ENCODE measurements around the gene HERC6. TPM values are rescaled to one million over a fixed set of nuclear protein-coding genes. Genes with fewer than 3 reads are reported as not detected.
"Not testable (repeated sequence)": the region's sequence is repeated elsewhere in the genome, so short reads cannot be mapped to it uniquely, and the experiment has no call there.

Gene HERC6
- total RNA-seq, 4 donors from 2014 or later, result 4.4 to 7.5 (median 5.1) TPM

DNA sequence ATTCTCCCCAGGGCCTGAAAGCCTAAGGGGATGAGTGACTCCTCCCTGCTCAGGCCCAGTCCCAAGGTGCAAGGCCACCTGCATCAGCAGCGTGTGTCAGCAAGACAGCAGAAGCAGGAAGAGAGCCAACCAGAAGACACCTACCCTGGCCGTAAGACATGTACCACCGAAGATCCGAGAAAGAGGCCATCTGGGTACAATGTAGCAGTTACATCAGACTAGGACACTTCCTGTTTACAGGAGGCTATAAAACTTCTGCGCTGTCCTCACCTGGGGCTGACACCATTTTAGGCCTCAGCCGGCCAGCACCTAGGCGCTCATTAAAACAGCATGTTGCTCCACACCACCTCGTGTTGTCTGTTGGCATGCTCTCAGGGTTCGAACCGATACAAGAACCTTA is 19.1 kb upstream of the HERC6 start:
- 83 to 88% methylated on average over 1 to 7 of the region's 10 CpGs for WGBS, 2 donors (ENCODE audit: low coverage in 1 of 2)
- H3K4me1 ChIP-seq, result no peaks in the 10 kb centered on the region
- no peaks in the 10 kb centered on the region for H3K27me3 ChIP-seq
- no peaks in the 10 kb centered on the region for H3K36me3 ChIP-seq
- H3K9me3 ChIP-seq, result peaks cover 0 to 8% (median 0%) of the 10 kb centered on the region in 3 donors
- ATAC-seq, result no peak
- TF ChIP-seq POLR2A (IDR thresholded peaks at IDR 0.05) (no peak), EP300 (IDR thresholded peaks at IDR 0.05) (no peak), POLR2AphosphoS5 (IDR thresholded peaks at IDR 0.05) (no peak)
- TF ChIP-seq, protein P1, sequence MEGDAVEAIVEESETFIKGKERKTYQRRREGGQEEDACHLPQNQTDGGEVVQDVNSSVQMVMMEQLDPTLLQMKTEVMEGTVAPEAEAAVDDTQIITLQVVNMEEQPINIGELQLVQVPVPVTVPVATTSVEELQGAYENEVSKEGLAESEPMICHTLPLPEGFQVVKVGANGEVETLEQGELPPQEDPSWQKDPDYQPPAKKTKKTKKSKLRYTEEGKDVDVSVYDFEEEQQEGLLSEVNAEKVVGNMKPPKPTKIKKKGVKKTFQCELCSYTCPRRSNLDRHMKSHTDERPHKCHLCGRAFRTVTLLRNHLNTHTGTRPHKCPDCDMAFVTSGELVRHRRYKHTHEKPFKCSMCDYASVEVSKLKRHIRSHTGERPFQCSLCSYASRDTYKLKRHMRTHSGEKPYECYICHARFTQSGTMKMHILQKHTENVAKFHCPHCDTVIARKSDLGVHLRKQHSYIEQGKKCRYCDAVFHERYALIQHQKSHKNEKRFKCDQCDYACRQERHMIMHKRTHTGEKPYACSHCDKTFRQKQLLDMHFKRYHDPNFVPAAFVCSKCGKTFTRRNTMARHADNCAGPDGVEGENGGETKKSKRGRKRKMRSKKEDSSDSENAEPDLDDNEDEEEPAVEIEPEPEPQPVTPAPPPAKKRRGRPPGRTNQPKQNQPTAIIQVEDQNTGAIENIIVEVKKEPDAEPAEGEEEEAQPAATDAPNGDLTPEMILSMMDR (IDR thresholded peaks at IDR 0.05), result no peak
- no peak overlapping the region for H3K4me3 ChIP-seq
- H3K27ac ChIP-seq, result no peak overlapping the region

DNA sequence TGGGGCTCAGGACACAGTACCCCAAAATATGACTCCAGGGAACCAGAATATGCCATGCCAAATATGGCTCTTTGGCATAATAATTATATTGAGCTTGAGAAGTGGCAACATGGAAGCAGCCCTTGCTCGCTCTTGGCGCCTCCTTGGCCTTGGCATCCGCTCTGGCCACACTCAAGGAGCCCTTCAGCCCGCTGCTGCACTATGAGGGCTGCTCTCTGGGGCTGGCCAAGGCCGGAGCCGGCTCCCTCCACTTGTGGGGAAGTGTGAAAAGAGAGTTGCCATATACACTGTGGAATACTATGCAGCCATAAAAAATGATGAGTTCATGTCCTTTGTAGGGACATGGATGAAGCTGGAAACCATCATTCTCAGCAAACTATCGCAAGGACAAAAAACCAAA is 18.4 kb upstream of the HERC6 start:
- 75% methylated on average over 3 of the region's 7 CpGs; no CpG with 5 or more reads in 1 of the 2 donors for WGBS, 2 donors (ENCODE audit: low coverage in 1 of 2)
- Histone ChIP-seq H3K27me3 (no peaks in the 10 kb centered on the region), H3K27ac (no peak overlapping the region), H3K4me1 (no peaks in the 10 kb centered on the region), H3K9me3 (peaks cover 0 to 8% (median 0%) of the 10 kb centered on the region in 3 donors), H3K36me3 (no peaks in the 10 kb centered on the region), H3K4me3 (no peak overlapping the region)
- ATAC-seq, result no peak
- TF ChIP-seq, protein P1 (IDR thresholded peaks at IDR 0.05), result no peak
- TF ChIP-seq POLR2A (IDR thresholded peaks at IDR 0.05) (no peak), EP300 (IDR thresholded peaks at IDR 0.05) (no peak)

DNA sequence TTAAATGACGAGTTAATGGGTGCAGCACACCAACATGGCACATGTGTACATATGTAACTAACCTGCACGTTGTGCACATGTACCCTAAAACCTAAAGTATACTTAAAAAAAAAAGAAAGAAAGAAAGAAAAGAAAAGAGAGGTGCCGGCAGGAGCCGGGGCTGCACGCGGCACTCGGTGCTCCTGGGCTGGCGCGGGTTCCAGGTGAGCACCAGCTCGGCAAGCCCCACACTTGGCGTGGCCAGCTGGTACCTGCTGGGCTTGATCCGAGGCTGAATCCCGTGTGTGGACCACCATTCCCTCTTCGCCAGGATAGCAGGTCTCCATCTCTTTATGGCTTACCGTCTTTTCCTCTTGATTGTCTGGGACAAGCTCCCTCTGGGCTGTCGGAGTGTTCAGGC is 17.9 kb upstream of the HERC6 start:
- no peak for ATAC-seq
- WGBS, 2 donors (ENCODE audit: low coverage in 1 of 2), result 96 to 97% methylated on average over 10 to 12 of the region's 16 CpGs
- TF ChIP-seq POLR2AphosphoS5 (IDR thresholded peaks at IDR 0.05) (no peak), EP300 (IDR thresholded peaks at IDR 0.05) (no peak), POLR2A (IDR thresholded peaks at IDR 0.05) (no peak)
- TF ChIP-seq, protein P1 (IDR thresholded peaks at IDR 0.05), result no peak
- Histone ChIP-seq H3K27ac (no peak overlapping the region), H3K27me3 (no peaks in the 10 kb centered on the region), H3K4me3 (no peak overlapping the region), H3K36me3 (no peaks in the 10 kb centered on the region), H3K9me3 (peaks cover 0 to 8% (median 0%) of the 10 kb centered on the region in 3 donors), H3K4me1 (no peaks in the 10 kb centered on the region)

DNA sequence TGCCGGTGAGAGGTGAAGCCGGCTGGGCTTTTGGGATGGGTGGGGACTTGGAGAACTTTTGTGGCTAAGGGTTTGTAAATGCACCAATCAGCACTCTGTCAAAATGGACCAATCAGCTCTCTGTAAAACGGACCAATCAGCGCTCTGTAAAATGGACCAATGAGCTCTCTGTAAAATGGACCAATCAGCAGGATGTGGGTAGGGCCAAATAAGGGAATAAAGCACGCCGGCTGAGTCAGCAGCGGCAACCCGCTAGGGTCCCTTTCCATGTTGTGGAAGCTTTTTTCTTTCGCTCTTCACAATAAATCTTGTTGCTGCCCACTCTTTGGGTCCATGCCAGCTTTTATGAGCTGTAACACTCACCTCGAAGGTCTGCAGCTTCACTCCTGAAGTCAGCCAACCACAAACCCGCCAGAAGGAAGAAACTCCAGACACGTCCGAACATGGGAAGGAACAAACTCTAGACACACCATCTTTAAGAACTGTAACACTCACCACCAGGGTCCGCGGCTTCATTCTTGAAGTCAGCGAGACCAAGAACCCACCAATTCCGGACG is 17.4 kb upstream of the HERC6 start:
- 53 to 75% methylated on average over 3 to 11 of the region's 18 CpGs for WGBS, 2 donors (ENCODE audit: low coverage in 1 of 2)

DNA sequence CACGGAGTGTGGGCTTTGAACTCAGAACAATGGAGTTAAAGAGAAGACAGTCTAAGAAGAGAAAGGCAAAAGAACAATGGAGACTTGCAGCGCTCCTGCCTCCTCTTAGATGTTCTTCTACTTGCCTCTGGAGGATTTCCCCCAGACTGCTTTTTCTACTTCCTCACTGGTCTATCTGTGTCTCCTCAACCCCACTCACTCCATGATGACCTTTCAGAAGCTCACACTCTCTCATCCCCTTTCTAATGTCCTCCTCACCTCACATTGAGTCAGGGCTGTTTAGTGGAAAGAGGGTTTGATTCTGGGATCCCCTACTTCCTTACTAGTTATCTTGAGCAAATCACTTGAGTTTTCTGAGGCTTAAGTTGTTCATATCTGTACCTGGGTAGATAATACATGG is 12.2 kb upstream of the HERC6 start:
- H3K36me3 ChIP-seq, result no peaks in the 10 kb centered on the region
- 77 to 79% methylated on average over 2 of the region's 2 CpGs for WGBS, 2 donors (ENCODE audit: low coverage in 1 of 2)
- no peak for ATAC-seq
- peaks cover 0 to 8% (median 0%) of the 10 kb centered on the region in 3 donors for H3K9me3 ChIP-seq
- no peak overlapping the region for H3K27ac ChIP-seq
- no peaks in the 10 kb centered on the region for H3K4me1 ChIP-seq
- H3K4me3 ChIP-seq, result no peak overlapping the region
- no peaks in the 10 kb centered on the region for H3K27me3 ChIP-seq
- TF ChIP-seq POLR2AphosphoS5 (IDR thresholded peaks at IDR 0.05) (no peak), EP300 (IDR thresholded peaks at IDR 0.05) (no peak), POLR2A (IDR thresholded peaks at IDR 0.05) (no peak)
- TF ChIP-seq, protein P1 (IDR thresholded peaks at IDR 0.05), result no peak

More for the DNA sequence above, 17.4 kb upstream of the HERC6 start:
- H3K9me3 ChIP-seq, ATAC-seq, H3K4me3 ChIP-seq, H3K27ac ChIP-seq, H3K36me3 ChIP-seq, H3K4me1 ChIP-seq, H3K27me3 ChIP-seq: not testable (repeated sequence)
